ENCODE measurements around the gene IL1RAP.
A peak's percentile ranks its signal among the peaks of the same experiment; 100 is the strongest.

IL1RAP gene

DNA sequence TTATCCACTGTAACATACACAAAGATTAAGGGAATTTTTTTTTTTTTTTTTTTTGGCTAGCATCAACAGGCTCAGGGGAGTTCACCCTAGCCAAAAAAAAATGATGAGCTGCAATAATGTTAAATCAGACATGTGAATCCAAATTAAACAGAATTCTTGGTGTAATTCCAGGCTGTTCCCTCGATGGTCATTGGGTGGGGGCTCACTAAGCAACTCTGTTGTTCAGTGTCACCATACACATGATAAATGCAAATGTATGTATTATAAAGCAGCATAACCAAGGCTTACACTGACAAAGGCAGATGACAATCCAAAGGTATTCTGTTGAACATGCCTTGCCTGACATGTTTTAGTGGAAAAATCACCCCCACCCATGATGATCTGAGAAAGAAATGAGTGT lies 29.0 kb downstream of the IL1RAP start:
- DNase-seq (ENCODE audit: low read depth in 2 of 2), result no peak

DNA sequence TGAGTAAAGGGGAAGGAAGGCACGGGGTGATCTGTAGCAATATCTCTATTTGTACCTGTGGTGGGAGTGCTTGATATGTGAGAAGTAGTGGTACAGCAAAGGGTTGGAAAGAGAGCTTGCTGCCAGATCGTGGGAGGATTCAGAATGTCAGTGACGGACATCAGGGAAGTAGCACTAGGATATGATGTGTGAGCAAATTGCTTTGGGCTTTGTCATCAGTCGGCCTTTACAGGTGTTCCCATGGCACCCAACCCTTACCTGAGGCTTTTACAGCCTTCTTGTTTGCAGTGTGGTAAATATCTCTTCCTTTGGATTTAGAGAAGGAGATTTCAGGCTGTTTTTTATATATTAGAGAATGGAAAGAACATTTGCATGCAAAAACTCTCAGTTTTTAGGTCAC lies 29.8 kb downstream of the IL1RAP start:
- no peak for DNase-seq (ENCODE audit: low read depth in 2 of 2)

DNA sequence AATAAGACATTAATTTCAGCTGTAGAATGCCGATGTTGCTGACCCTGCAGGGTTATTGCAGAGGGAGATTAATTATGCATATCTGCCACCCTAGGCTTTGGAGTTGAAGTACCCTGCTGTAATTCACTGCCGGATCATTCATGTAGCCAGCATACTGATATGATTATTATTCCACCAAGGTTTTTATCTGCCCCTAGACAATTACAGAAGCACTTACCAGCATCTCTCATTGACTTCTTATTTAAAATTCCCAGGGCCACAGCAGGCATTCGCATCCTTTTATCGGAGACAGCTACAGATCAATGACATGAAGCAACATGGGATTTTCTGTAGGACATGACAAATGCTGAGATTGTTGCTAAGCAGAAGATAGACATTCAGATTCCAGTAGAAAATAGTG lies 31.3 kb downstream of the IL1RAP start:
- DNase-seq (ENCODE audit: low read depth in 2 of 2), result no peak

DNA sequence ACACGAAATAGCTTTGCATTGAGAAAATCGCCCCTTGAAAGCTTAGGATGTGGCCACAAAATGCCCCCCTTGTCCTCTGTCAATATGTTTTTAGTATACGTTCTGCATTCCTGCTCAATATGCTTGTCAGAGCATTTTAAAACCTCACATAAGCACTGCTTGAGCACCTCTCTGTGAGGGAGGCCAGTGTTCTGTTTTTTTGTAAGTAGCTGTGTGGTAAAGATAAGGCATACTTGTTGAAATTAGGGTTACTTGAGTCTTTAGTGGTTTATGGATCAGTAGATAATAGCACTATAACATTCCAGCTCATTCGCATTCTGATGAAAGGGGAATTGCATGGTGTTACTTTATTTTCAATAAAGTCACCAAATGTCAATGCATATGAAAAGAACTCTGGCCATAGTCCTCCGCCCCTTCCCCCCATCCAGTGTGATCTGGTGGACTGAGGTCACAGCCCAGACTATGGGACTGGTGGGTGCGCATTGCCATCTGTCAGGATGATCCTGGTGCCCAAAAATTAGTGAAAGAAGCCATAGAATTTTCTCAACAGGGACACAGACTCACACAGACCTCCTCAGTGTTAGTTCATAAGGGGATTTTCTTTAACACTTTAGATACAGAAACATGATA lies 33.1 kb downstream of the IL1RAP start:
- DNase-seq (ENCODE audit: low read depth in 2 of 2), result no peak

DNA sequence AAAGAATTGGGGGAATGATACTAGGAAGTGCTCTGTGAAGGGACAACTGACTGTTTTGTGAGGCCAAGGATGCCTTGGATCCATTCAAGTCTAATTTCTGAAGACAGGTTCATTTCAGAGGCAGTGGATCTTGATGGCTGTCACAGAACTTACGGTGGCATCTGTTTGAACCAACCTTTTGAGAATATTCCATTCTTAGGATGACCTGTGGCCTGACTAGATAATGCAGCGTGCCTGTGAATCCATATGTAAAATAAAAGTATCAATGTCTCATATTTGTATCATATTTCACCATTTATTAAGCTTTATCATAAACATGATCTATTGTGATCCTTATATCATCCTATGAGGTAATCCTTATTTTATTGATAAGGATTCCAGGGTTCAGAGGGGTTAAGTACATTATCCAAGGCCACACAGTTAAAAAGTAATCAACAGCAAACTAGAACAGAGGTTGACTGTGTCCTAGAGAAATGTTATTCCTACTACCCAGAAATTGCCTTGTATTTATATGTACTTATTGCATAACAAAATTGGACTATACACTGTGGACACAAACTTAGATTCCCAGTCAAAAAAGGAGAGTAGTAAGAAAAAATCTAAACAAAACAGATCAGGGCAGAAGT lies 34.3 kb downstream of the IL1RAP start:
- DNase-seq (ENCODE audit: low read depth in 2 of 2), result no peak

DNA sequence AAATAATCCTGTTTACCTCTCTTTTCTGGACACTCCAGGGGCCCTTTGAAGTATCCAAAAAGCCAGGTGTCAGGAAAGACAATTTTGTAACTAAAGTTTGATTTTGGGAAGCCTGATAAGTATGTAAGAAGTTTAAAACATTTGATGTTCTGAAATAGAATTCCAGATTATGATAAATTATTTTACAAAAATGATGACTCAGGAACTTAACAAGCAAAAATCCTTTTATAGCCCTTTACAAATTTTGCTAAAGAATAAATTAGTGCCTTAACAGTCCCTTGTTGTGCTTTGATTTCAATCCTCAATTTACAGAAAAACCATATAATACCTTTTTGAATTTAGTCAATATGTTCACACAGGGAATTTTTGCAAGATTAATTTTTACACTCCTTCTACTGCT lies 38.1 kb downstream of the IL1RAP start:
- DNase-seq (ENCODE audit: low read depth in 2 of 2), result no peak

DNA sequence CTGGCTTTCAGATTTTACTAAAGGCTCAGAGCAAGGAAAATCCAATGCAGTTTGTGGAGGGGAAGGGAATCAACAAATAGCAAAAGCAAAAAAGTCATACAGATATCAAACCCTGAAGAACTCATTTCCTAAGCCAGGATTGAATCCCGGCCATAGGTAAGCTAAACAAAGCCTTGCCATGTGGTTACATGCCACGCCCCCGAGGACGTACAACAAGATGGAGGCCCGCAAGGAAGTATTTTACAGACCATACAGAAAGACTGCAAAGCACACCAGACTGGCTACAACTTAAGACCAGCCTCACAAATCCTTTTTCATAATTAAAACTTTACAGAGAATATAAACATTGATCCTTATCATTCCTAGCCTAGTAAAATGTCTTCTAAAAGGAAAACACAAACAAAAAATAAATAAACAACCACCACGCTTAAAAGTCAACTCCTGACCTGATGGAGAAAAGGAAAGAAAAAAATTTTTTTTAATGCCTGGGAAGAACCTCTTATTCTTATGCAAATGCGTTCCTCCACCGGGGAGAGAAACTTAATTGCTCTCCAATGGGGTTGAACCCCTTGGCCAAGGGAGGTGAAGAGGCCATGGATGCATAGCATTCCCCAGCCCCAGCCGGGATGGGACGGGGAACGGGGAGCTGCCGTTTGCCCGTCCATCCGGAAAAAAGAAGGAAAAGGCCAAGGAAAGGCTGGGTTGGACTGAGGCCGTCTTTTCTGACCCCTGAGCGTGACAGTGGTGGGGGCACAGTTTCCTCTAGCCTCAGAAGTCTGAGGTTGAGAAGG lies 39.3 kb downstream of the IL1RAP start:
- no peak for DNase-seq (ENCODE audit: low read depth in 2 of 2)

DNA sequence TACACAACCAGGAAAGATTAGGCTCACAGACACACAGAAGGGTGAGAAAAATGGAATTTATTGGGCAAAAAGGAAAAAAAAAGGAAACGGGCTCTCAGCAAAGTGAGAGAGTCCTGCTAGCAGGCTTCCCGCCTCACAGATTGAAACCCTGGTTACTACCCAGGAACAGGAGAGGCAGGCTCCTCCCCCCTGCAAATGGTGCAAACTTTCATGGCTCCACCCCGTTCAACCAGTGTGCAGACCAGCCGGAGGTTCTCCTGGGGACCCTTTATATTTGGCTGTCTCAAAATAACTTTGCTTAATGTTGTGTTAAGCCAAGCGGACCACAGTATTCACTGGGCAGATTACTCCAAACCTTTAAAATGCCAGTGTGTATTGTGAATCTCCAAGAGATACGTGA lies 40.3 kb downstream of the IL1RAP start:
- DNase-seq (ENCODE audit: low read depth in 2 of 2), result no peak

DNA sequence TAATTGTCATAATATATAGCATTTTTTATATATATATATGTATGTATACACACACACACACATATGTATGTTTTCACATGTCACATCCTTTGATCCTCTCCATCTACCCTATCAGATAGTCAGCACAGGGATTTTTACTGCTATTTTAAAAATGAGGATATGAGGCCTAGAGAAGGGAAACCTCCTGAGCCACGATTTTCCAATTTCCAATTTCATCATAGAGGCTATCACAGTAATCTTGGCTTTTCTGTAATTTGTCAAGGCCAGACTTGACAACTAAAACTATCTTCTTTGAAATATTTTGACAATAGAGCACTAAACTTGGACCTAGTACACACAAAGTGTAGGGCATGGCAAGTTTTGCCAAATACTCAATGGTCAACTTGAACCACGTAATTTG lies 42.5 kb downstream of the IL1RAP start:
- no peak for DNase-seq (ENCODE audit: low read depth in 2 of 2)

DNA sequence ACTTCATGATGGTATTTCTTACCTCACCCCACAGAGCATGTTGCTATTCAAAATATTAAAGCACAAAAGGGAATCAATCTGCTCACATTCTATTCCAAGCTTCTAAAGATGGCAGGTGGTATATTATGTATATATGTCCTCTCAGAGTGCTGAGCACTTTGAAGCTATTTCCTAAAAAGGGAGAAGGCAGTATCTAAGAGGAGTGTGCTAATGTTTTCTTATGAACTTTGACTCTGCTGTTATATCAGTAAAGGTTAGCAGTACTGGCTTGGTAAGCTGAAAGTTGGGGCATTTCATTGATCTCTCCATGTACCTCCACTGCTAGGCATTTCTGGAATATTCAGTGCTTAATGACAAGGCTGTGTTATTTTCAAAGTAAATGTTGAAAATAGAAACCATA lies 43.4 kb downstream of the IL1RAP start:
- DNase-seq (ENCODE audit: low read depth in 2 of 2), result no peak

DNA sequence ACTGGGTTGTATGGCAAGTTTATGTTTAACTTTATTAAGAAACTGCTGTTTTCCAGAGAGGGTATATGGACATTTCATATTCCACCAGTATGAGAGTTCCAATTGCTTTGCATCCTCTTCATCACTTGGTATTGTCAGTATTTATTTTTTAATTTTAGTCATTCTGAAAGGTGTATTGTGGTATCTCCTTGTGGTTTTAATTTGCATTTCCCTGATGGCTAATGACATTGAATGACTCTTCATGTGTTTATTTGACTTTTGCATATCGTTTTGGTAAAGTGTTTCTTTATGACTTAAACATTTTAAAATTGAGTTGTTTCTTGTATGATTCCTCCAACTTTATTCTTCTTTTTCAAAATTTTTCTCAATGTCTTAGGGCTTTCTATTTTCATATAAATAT lies 44.4 kb downstream of the IL1RAP start:
- no peak for DNase-seq (ENCODE audit: low read depth in 2 of 2)

DNA sequence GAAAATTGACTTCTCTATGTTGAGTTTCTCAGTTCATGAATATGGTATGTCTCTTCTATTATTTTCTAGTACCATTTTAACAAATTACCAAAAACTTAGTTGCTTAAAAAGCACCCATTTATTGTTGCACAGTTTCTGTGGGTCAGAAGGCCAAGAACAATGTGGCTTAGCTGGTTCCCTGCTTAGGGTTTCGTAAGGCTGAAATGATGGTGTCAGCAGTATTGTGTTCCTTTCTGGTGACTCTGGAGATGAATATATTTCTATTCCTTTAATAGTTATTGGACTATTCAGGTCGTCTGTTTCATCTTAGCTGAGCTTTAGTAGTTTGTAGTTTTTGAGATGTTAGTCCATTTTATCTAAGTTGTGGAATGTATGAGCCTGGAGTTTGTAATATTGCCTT lies 44.9 kb downstream of the IL1RAP start:
- DNase-seq (ENCODE audit: low read depth in 2 of 2), result no peak

DNA sequence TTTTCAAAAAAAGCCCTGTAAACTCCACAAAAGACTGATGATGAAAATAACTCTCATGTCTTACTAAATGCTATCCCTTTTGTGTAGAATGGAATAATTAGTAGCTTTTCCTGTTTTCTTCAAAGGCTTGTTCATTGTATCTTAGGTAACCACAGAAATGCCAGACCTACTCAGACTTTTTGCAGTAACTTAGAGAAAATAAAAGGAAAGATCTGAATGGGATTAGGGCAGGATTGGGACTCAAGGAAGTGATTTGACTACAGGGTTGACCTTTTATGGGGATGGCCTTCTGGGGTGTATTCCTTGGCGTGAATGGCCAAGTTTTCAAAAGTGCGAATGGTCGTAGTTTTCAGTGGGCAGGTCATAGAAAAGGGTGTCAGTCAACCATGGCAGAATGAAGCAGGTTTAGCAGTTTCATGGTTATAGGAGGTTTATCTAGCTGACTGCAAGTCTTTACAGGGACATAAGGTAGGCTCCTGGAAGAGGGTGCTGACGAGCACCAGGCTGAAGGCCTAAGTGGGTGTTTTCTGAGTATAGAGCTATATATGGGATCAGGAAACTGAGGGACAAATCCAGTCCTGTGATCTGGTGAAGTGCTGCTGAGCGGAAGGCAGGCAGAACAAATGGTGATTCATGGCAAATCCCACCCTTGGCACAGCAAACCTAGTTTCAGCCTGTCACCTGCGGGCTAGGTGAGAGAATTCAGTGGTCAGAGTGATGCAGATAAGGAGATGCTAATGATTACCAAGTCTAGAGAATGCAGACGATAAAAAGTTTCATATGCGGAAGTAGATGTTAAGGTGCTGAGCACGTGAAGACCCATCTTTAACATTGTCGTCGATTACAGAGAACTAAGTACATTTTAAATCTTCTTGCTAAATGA lies 46.4 kb downstream of the IL1RAP start:
- no peak for DNase-seq (ENCODE audit: low read depth in 2 of 2)

DNA sequence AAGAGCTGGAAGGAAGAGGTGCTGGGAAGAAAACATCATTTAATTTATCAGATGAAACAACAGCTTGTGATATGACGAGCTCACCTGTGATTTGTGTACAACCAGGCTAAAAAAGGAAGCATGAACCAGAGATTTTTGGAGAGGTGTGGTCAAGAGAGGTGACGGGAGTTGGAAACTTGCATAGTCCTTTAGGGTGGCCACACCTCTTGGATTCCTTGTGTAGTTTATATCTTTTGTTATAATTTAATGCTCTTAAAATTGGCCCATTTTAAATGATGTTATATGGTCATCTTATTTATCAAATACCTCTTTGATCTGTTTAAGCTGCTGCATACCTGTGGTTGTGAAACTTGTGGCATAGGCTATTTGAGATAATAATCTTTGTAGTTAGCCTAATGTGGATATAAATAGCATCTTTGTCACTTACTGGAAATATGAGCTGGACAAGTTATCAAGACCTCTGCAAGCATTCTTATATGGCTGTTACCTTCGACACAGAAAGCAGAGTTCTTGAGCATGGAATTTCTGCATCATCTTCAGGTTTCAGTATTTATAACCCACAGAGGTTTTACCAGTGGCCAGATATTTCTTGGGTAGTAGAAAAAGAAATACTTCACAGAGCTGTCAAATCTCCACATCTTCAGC lies 49.1 kb downstream of the IL1RAP start:
- DNase-seq (ENCODE audit: low read depth in 2 of 2), result no peak

DNA sequence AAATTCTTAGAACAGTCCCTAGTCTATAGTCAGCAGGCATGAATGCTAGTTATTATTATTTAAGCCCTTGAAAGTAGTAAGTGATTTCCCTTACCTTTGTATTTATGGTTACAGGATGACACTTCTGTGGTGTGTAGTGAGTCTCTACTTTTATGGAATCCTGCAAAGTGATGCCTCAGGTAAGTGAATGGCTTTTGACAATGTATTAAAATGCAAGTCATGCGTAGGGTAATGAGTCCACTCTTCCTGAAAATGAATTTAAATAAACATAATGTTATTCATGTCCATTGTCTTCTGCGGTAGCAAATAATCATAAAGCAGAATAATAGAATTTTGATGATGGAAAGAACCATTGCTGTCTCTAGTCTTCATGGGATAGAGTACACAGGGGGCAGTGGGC lies 50.3 kb downstream of the IL1RAP start:
- DNase-seq (ENCODE audit: low read depth in 2 of 2), result no peak

DNA sequence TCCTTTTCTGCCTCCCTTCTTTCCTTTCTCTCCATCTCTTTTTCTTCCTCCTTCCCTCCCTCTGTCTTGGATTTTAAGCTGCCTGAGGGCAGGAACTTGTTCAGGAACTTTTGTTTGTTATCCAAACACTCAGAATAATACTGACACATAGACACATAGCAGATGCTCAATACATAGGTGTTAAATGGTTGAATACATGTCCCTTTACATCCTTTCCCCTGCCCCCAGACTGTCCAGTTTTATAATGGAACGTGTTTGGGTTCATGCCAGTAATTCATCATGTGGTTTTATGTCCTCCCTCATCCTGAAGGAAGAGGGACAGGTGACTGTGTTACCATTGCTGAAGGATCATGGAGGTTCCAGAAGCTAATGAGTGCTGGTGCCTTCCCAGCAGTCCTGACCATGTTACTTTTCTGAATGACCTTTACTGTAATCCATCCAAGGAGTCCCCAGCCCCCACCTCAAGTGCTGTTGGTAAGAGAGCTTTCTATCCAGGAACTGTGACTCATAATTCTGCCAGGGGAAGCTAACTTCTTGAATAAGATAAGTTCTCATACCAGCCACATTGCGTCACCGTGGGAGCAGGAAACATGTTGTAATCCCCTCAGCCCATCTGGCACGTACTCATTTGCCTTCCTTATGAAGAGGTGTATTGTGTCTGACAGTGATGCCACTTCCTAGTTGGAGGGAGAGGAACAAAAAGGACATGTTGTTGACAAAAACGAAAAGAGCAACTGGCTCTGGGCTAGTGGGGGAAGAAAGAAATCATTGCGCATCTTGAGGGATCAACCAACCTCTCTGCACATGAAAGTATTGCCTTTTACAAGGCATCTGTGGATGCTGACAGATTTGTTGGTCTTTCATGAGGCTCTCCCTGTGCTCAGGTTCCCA lies 52.4 kb downstream of the IL1RAP start:
- DNase-seq (ENCODE audit: low read depth in 2 of 2), result peak in 1 of 2 donors; percentile 3

DNA sequence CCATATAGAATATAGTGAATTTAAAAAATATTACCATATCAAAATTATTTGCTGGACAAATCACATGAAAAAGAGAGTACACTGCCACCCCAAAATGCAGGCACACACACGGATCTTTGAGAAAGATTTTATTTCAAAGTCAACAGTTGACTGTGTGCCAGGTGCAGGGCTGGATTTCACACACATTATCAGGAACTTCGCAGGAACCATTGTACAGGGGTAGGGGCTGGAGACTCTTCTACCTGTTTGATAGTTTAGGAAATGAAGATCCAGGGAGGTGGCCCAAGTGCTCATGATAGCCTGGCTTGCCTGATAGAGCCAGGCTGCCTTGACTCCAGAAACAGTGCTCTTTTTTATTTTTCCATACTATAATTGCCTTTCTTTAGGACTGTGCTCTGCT lies 54.2 kb downstream of the IL1RAP start:
- no peak for DNase-seq (ENCODE audit: low read depth in 2 of 2)

DNA sequence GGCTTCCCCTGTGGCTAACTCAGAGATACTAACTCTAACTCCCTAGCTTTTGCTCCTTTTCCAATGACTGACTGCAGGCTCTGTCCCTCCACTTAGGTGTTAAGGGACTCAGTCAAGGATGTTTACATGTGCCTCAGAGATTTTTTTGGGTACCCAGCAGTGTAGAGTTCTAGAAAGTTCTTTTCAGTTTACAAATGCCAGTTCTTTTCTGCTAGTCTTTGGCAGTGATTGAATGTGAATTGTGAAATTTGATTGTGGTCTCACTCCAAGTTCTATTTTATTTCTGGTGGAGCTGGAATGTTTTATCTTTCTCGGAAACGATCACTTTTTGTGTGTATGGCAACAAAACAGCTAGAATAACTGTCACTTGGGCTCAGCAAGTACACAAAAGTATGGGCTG lies 60.6 kb downstream of the IL1RAP start:
- no peak for DNase-seq (ENCODE audit: low read depth in 2 of 2)

DNA sequence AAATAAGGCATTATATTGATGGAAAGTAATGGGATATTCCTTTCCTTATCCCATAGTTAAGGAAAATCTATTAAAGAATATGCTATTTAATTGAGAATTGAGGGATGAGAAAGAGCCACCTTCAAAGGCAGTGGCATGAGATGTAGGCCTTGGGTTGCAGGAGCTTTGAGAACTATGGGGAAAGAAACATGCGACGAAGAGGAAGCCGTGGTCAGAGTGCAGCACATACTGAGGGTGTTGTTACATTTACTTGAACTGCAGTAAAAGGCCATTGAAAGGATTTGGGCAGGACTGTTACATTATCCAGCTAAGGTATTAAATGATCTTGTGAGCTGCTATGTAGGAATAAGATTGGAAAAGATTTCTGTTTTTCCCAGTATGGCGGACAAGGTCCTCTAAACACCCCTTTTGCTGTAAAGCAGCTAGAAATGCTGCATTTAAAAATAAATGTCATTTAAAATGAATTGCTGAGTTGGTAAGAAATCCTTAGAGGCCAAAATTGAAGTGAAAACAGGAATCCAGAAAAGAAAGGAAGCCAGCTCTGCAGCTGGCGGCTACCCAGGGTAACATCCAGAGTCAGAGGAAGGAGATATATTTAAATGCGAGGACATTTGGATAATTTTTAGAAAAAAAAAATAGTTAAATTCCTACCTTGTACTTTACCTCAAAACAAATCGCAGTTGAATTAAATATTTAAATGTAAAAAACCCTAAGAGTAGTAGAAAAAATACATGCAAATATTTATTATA lies 61.7 kb downstream of the IL1RAP start:
- DNase-seq (ENCODE audit: low read depth in 2 of 2), result no peak

DNA sequence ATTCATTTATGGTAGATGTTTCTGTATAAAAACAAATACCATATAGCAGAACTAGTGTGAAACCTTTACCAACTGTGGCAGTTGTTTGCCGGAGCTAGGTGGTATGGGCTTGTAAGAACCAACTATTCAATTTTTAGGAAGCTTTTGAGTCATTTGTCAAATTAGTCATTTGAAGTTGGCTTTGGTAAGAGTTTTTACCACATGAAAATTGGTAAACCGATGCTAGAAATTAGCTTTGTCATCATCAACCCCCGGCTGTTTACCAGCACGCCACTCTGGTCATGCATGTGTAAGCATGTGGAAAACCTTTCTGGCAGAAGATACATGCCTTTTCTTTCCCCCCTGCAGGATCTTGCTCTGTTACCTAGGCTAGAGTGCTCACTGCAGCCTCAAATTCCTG lies 63.3 kb downstream of the IL1RAP start:
- no peak for DNase-seq (ENCODE audit: low read depth in 2 of 2)
